ENCODE results near the gene SPATC1L.

SPATC1L gene

GRCh38 chr21:46119144-46119636, 65.1 kb downstream of the SPATC1L start:
- DNase-seq (ENCODE audit: extremely low read depth, low read depth): no peak
- TF ChIP-seq CTCF (IDR thresholded peaks at IDR 0.05; ENCODE audit: low read depth, low read length, missing control alignments): no peak
- H3K4me3 ChIP-seq (replicated peaks; ENCODE audit: low read depth, low read length): no peak overlapping the region

GRCh38 chr21:46118316-46119143, 65.7 kb downstream of the SPATC1L start:
- TF ChIP-seq CTCF (IDR thresholded peaks at IDR 0.05; ENCODE audit: low read depth, low read length, missing control alignments): no peak
- no peak for DNase-seq (ENCODE audit: extremely low read depth, low read depth)
- no peak overlapping the region for H3K4me3 ChIP-seq (replicated peaks; ENCODE audit: low read depth, low read length)

GRCh38 chr21:46117586-46118315, 66.5 kb downstream of the SPATC1L start:
- no peak overlapping the region for H3K4me3 ChIP-seq (replicated peaks; ENCODE audit: low read depth, low read length)
- no peak for DNase-seq (ENCODE audit: extremely low read depth, low read depth)
- no peak for TF ChIP-seq CTCF (IDR thresholded peaks at IDR 0.05; ENCODE audit: low read depth, low read length, missing control alignments)

GRCh38 chr21:46116776-46117585, 67.3 kb downstream of the SPATC1L start:
- DNase-seq (ENCODE audit: extremely low read depth, low read depth): no peak
- no peak overlapping the region for H3K4me3 ChIP-seq (replicated peaks; ENCODE audit: low read depth, low read length)
- no peak for TF ChIP-seq CTCF (IDR thresholded peaks at IDR 0.05; ENCODE audit: low read depth, low read length, missing control alignments)

GRCh38 chr21:46116189-46116775, 68.0 kb downstream of the SPATC1L start:
- DNase-seq (ENCODE audit: extremely low read depth, low read depth): no peak
- no peak overlapping the region for H3K4me3 ChIP-seq (replicated peaks; ENCODE audit: low read depth, low read length)
- TF ChIP-seq CTCF (IDR thresholded peaks at IDR 0.05; ENCODE audit: low read depth, low read length, missing control alignments): no peak

Data from HFF-Myc (cell line).